Measurements from ENCODE around the gene HMGCLL1.

The HMGCLL1 gene

DNA sequence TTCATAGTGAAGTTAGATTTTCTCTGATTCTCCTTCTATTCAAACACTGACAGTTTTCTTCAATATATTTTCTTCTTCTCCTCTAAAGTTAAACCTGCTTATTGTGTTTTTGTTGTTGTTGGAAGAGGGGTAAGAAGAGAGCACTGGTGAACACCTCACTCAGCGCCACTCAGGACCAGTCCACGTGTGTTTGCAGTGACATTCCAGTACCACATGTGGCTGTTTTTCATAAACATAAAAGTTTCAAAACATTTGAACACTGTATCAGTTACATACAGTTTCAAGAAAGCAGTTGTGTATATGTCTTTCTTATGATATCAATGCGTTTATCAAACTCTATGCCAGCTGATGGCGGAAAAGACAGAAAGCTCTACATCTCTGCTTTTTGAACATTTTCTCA lies 86.7 kb downstream of the HMGCLL1 start:
- H3K4me3 ChIP-seq (ENCODE audit: low read length): no peak overlapping the region
- H3K4me1 ChIP-seq (ENCODE audit: insufficient read depth, low read length): no peaks in the 10 kb centered on the region
- H3K36me3 ChIP-seq (ENCODE audit: insufficient read depth, low read length): no peaks in the 10 kb centered on the region
- H3K9me3 ChIP-seq (ENCODE audit: insufficient read depth, low read depth, low read length): no peaks in the 10 kb centered on the region
- no peak overlapping the region for H3K27ac ChIP-seq (ENCODE audit: low read depth, low read length)
- WGBS: 95% methylated on average over 4 of the region's 4 CpGs
- H3K27me3 ChIP-seq (ENCODE audit: insufficient read depth, low read length): no peaks in the 10 kb centered on the region
- no peak overlapping the region for H3K9ac ChIP-seq (ENCODE audit: low read depth, low read length)

DNA sequence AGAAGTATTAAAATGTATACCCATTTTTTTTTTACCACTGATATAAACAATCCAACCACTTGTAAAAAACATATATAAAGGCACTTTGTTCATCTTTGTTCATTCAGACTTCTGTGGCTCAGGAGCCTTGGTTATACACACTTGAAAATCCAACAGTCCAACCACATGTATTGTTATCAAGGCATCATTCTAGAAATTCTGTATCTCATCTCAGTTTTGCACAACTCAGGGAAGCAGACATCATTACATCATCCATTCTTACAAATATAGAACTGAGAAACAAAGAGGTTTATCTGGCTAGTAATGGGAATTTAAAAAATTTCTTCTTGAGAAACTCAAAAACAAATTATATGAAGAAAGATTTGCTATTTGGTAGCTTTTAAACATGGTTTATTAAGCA lies 88.1 kb downstream of the HMGCLL1 start:
- no peak overlapping the region for H3K27ac ChIP-seq (ENCODE audit: low read depth, low read length)
- H3K9me3 ChIP-seq (ENCODE audit: insufficient read depth, low read depth, low read length): no peaks in the 10 kb centered on the region
- no peaks in the 10 kb centered on the region for H3K4me1 ChIP-seq (ENCODE audit: insufficient read depth, low read length)
- no peak overlapping the region for H3K9ac ChIP-seq (ENCODE audit: low read depth, low read length)
- H3K36me3 ChIP-seq (ENCODE audit: insufficient read depth, low read length): no peaks in the 10 kb centered on the region
- no peaks in the 10 kb centered on the region for H3K27me3 ChIP-seq (ENCODE audit: insufficient read depth, low read length)
- H3K4me3 ChIP-seq (ENCODE audit: low read length): no peak overlapping the region

DNA sequence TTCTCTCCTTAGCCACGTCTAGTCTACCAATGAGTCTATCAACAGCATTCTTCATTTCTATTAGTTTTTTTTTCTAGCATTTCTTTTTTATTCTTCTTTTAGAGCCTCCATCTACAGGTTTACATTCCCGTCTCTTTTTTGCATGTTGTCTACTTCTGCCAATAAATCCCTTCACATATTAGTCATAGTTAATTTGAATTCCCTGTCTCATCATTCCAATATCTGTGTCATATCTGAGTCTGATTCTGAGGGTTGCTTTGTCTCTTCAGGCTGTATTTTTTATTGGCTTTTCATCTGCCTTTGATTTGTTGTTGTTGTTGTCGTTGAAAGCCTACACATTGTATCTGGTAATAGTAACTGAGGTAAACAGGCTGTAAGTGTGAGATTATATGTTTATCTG lies 104.6 kb downstream of the HMGCLL1 start:
- no peak overlapping the region for H3K27ac ChIP-seq (ENCODE audit: low read depth, low read length)
- no peaks in the 10 kb centered on the region for H3K27me3 ChIP-seq (ENCODE audit: insufficient read depth, low read length)
- peaks cover 5% of the 10 kb centered on the region; the same call in 1 of the 2 replicates for H3K9me3 ChIP-seq (ENCODE audit: insufficient read depth, low read depth, low read length)
- H3K9ac ChIP-seq (ENCODE audit: low read depth, low read length): no peak overlapping the region
- no peaks in the 10 kb centered on the region for H3K36me3 ChIP-seq (ENCODE audit: insufficient read depth, low read length)
- H3K4me3 ChIP-seq (ENCODE audit: low read length): no peak overlapping the region
- 96% methylated on average over 3 of the region's 3 CpGs for WGBS
- H3K4me1 ChIP-seq (ENCODE audit: insufficient read depth, low read length): peaks cover 7% of the 10 kb centered on the region; the same call in 1 of the 2 replicates

GRCh38 chr6:55473722-55474121 lies 105.3 kb downstream of the HMGCLL1 start:
- Histone ChIP-seq H3K27ac (ENCODE audit: low read depth, low read length) (no peak overlapping the region), H3K9ac (ENCODE audit: low read depth, low read length) (no peak overlapping the region), H3K36me3 (ENCODE audit: insufficient read depth, low read length) (no peaks in the 10 kb centered on the region), H3K9me3 (ENCODE audit: insufficient read depth, low read depth, low read length) (peaks cover 5% of the 10 kb centered on the region; the same call in 1 of the 2 replicates), H3K4me3 (ENCODE audit: low read length) (no peak overlapping the region), H3K4me1 (ENCODE audit: insufficient read depth, low read length) (peaks cover 7% of the 10 kb centered on the region; the same call in 1 of the 2 replicates), H3K27me3 (ENCODE audit: insufficient read depth, low read length) (no peaks in the 10 kb centered on the region)
- WGBS: 100% methylated on average over 1 of the region's 1 CpG

DNA sequence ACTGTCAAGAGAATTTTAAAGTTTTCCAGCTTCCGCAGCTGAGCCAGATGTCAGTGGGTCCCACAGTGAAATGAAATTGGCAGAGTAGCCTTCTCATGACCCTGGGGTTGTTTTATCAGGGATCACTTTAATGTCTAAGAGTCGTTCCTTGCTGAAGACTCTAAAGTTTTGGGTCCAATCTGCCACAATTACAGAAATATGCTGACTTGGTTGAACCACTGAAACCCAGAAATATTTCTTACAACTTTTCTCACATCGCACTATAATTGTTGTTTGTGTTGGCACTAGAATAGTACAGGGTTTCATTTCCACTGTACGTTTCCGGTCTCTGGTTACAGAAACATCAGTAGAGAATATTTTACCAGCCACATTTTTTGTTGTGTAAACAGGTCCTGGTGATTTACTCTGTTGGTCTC lies 109.0 kb downstream of the HMGCLL1 start:
- Histone ChIP-seq H3K9ac (ENCODE audit: low read depth, low read length) (no peak overlapping the region), H3K4me1 (ENCODE audit: insufficient read depth, low read length) (peaks cover 4% of the 10 kb centered on the region; the same call in 1 of the 2 replicates), H3K36me3 (ENCODE audit: insufficient read depth, low read length) (no peaks in the 10 kb centered on the region), H3K4me3 (ENCODE audit: low read length) (no peak overlapping the region), H3K27ac (ENCODE audit: low read depth, low read length) (no peak overlapping the region), H3K27me3 (ENCODE audit: insufficient read depth, low read length) (no peaks in the 10 kb centered on the region), H3K9me3 (ENCODE audit: insufficient read depth, low read depth, low read length) (peaks cover 5% of the 10 kb centered on the region; the same call in 1 of the 2 replicates)
- 97% methylated on average over 4 of the region's 5 CpGs for WGBS

- Histone ChIP-seq H3K27ac (ENCODE audit: low read depth, low read length) (no peak overlapping the region), H3K27me3 (ENCODE audit: insufficient read depth, low read length) (no peaks in the 10 kb centered on the region), H3K36me3 (ENCODE audit: insufficient read depth, low read length) (no peaks in the 10 kb centered on the region), H3K9me3 (ENCODE audit: insufficient read depth, low read depth, low read length) (no peaks in the 10 kb centered on the region), H3K4me3 (ENCODE audit: low read length) (no peak overlapping the region), H3K9ac (ENCODE audit: low read depth, low read length) (no peak overlapping the region), H3K4me1 (ENCODE audit: insufficient read depth, low read length) (no peaks in the 10 kb centered on the region)
- WGBS: 94% methylated on average over 1 of the region's 3 CpGs
Measured at GRCh38 chr6:55456016-55456415, 123.0 kb downstream of the HMGCLL1 start.

- Histone ChIP-seq H3K9me3 (ENCODE audit: insufficient read depth, low read depth, low read length) (no peaks in the 10 kb centered on the region), H3K4me3 (ENCODE audit: low read length) (no peak overlapping the region), H3K4me1 (ENCODE audit: insufficient read depth, low read length) (no peaks in the 10 kb centered on the region), H3K9ac (ENCODE audit: low read depth, low read length) (no peak overlapping the region), H3K27me3 (ENCODE audit: insufficient read depth, low read length) (no peaks in the 10 kb centered on the region), H3K27ac (ENCODE audit: low read depth, low read length) (no peak overlapping the region), H3K36me3 (ENCODE audit: insufficient read depth, low read length) (no peaks in the 10 kb centered on the region)
- WGBS: 89% methylated on average over 2 of the region's 2 CpGs
Measured at GRCh38 chr6:55450005-55450404, 129.0 kb downstream of the HMGCLL1 start.

DNA sequence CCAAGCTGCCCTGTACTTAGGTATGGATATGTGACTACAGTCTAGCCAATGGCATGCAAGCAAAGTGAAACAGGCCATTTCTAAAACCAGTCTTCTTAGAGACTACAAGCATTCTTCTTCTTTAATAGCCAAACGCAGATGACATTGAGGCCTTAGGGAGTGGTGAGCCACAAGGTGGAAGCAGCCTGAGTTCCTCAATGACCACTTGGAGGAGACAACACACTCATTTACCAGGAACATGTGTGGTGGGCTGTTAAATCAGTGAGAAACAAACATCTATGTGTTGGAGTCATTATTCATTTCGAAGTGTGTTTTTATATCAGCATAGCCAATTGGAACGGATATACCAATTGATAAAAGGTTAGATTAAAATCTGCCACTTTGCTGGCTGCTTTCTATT lies 129.8 kb downstream of the HMGCLL1 start:
- Histone ChIP-seq H3K9ac (ENCODE audit: low read depth, low read length) (no peak overlapping the region), H3K4me1 (ENCODE audit: insufficient read depth, low read length) (no peaks in the 10 kb centered on the region), H3K4me3 (ENCODE audit: low read length) (no peak overlapping the region), H3K36me3 (ENCODE audit: insufficient read depth, low read length) (no peaks in the 10 kb centered on the region), H3K9me3 (ENCODE audit: insufficient read depth, low read depth, low read length) (no peaks in the 10 kb centered on the region), H3K27me3 (ENCODE audit: insufficient read depth, low read length) (no peaks in the 10 kb centered on the region), H3K27ac (ENCODE audit: low read depth, low read length) (no peak overlapping the region)
- WGBS: 84% methylated on average over 3 of the region's 3 CpGs

- Histone ChIP-seq H3K9ac (ENCODE audit: low read depth, low read length) (no peak overlapping the region), H3K27ac (ENCODE audit: low read depth, low read length) (no peak overlapping the region), H3K4me1 (ENCODE audit: insufficient read depth, low read length) (no peaks in the 10 kb centered on the region), H3K36me3 (ENCODE audit: insufficient read depth, low read length) (no peaks in the 10 kb centered on the region), H3K27me3 (ENCODE audit: insufficient read depth, low read length) (no peaks in the 10 kb centered on the region), H3K9me3 (ENCODE audit: insufficient read depth, low read depth, low read length) (no peaks in the 10 kb centered on the region), H3K4me3 (ENCODE audit: low read length) (no peak overlapping the region)
Measured at GRCh38 chr6:55448451-55448850, 130.5 kb downstream of the HMGCLL1 start.

- H3K27ac ChIP-seq (ENCODE audit: low read depth, low read length): no peak overlapping the region
- no peaks in the 10 kb centered on the region for H3K4me1 ChIP-seq (ENCODE audit: insufficient read depth, low read length)
- no peaks in the 10 kb centered on the region for H3K27me3 ChIP-seq (ENCODE audit: insufficient read depth, low read length)
- H3K9me3 ChIP-seq (ENCODE audit: insufficient read depth, low read depth, low read length): no peaks in the 10 kb centered on the region
- 93% methylated on average over 3 of the region's 3 CpGs for WGBS
- H3K4me3 ChIP-seq (ENCODE audit: low read length): no peak overlapping the region
- no peaks in the 10 kb centered on the region for H3K36me3 ChIP-seq (ENCODE audit: insufficient read depth, low read length)
- H3K9ac ChIP-seq (ENCODE audit: low read depth, low read length): no peak overlapping the region
Measured at GRCh38 chr6:55447891-55448290, 131.1 kb downstream of the HMGCLL1 start.

DNA sequence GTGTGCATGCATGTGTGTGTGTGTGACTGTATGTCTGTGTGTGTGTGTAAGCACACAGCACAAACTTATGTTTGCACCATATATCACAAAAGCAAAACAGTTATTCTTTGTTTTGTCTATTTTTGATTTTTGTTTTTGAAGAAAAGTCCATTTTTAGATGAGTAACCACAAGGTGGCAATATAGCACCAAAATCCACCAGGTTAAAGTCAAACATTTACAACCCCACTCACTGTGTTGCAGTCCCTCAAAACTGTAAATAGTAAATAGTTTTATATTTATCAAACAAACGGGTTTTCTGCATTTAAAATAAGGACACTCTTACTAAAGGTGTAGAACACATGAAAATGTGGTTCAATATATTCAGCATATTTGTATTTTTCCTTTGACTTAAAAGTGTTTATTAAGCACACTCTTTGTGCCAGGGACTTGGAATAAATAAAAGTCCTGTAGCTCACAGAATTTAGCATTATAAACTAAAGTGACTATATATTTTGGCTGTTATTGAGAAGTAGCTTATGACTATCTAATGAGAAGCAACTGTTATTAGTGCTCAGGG lies 133.3 kb downstream of the HMGCLL1 start:
- H3K9me3 ChIP-seq (ENCODE audit: insufficient read depth, low read depth, low read length): no peaks in the 10 kb centered on the region
- no peak overlapping the region for H3K27ac ChIP-seq (ENCODE audit: low read depth, low read length)
- no peak overlapping the region for H3K4me3 ChIP-seq (ENCODE audit: low read length)
- H3K36me3 ChIP-seq (ENCODE audit: insufficient read depth, low read length): no peaks in the 10 kb centered on the region
- no peak overlapping the region for H3K9ac ChIP-seq (ENCODE audit: low read depth, low read length)
- H3K4me1 ChIP-seq (ENCODE audit: insufficient read depth, low read length): no peaks in the 10 kb centered on the region
- H3K27me3 ChIP-seq (ENCODE audit: insufficient read depth, low read length): no peaks in the 10 kb centered on the region
- WGBS: no CpG with 5 or more reads among the region's 1 CpG

Measured in HUES64 (cell line).